Coronary artery (tissue), 2 donors: Measurements from ENCODE around the gene LTBP2.

Experiments
- DNase-seq: peaks from one replicate; pipeline ENCODE4 v3.0.0-alpha.2; 2017; ENCODE audit warnings: low spot score
- H3K27ac ChIP-seq, 2 donors: fragments of 200-600 bp; sonication (generic); one replicate each; pipeline ENCODE4 v1.5.1; 2016 to 2019
- H3K4me3 ChIP-seq: fragments of 200-600 bp; sonication (generic); 2 replicates; pipeline ENCODE4 v1.5.1; 2016; ENCODE audit warnings: mild to moderate bottlenecking, moderate library complexity
- CTCF ChIP-seq: fragments of 200-600 bp; sonication (generic); IDR thresholded peaks from one replicate; pipeline ENCODE4 v1.5.1; 2019; ENCODE audit warnings: antibody characterized with exemption

LTBP2 gene

DNA sequence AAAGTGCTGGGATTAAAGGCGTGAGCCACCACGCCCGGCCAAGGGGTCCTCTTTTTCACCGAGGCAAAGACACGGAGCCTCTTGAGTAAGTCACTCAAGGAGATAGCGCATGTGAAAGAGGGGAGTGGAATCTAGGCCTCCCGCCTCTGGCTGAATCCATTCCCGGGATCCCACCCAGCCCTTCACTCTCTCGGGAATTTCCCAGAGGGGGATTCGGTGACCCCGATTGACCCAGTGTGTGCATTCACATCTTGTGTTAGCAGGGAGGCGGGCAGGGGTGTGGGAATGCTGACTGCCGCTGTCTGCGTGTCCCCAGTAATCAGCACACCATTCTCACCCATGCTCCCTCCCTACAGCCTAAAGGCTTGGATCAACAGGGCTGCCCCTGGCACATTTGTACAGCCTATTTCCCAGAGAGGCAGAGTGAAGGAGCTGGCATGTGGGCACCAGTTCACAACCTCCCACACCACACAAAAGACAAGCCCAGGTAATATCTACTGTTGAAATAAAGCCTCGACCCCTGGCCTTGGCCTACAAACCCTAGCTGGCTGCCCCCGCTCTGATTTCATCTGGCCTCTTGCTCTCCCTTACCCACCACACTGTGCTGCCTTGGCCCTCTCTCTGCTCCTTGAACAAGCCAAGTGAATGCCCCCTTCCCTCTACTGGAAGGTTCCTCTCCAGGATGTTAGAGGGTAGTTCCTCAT lies 1.3 kb upstream of the LTBP2 start:
- TF ChIP-seq CTCF, result no peak
- peak overlapping the region in 1 of 2 donors; percentile 58 for H3K27ac ChIP-seq
- no peak overlapping the region for H3K4me3 ChIP-seq
- DNase-seq, result no peak

DNA sequence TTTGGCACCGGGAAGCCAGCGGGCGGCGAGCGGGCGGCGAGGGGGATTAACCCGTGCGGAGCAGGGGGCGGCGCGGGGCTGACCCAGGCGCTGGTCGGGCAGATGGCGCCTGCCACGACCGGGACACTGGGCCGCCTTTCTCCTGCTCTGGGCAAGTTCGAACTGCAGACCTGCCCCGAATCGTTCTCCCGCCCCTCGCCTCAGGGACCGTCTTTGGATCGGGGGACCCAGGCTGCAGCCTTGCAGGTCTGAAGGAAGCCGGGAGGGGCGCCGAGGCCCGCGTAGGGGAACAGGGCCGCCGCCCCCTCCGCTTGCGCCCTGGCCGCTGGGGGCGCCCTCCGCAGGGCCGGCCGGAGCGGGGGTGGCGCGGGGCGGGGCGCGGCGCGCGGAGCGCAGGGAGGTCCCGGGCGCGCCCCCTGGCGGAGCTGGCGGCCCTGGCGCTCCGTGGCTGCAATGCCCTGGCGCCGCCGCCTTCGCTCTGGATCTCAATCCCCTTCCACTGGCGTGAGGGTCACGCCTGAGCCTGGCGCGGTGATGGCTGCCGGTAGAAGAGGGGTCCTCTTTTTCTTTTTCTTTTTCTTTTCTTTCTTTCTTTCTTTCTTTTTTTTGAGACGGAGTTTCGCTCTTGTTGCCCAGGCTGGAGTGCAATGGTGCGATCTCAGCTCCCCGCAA lies 449 bp upstream of the LTBP2 start:
- DNase-seq, result no peak
- Histone ChIP-seq H3K27ac (peak overlapping the region; percentile 44 to 85), H3K4me3 (peak overlapping the region; percentile 83)
- TF ChIP-seq CTCF, result no peak

DNA sequence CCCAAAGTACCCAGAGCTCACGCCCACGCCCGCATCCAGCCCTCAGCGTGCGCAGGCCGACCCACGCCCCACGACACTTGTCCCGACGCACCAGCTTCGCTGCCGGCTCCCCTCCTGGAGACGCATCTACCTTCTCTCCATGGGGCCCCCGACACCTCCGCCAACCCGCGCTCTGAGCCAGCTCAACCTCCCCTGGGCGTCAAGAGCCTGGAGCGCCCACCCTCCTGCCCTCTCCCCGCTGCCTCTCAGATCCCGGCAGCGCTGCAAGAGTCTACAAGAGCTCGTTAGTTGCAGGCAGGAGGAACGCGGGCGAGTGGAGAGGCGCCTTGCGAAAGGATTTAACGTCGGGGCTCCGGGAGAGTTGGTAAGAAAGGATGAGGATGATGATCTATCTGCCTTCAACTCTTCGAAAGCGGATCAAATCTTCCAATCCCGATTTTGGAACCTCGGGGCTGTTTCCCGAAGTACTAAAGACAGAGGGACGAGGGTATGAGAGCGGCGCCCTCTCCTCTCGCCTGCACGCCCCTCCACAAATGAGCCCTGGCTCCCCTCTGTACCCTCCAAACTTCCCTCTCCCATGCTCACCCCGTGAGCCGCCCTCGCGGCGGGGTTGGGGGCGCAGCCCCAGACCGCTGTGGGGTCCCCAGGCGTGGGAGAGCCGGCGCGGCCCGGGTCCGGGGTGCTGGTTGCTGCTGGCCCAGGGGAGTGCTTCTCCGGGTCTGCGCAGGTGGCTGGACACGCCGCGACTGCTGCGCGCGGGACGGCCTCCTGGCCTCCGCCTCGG lies 979 bp downstream of the LTBP2 start:
- Histone ChIP-seq H3K27ac (peak overlapping the region; percentile 15 to 85), H3K4me3 (peak overlapping the region; percentile 83)
- no peak for DNase-seq
- no peak for TF ChIP-seq CTCF

- peak overlapping the region in 1 of 2 donors; percentile 85 for H3K27ac ChIP-seq
- no peak for DNase-seq
- TF ChIP-seq CTCF, result no peak
- peak overlapping the region; percentile 83 for H3K4me3 ChIP-seq
Observed at GRCh38 chr14:74610199-74610865, 1.7 kb downstream of the LTBP2 start.

DNA sequence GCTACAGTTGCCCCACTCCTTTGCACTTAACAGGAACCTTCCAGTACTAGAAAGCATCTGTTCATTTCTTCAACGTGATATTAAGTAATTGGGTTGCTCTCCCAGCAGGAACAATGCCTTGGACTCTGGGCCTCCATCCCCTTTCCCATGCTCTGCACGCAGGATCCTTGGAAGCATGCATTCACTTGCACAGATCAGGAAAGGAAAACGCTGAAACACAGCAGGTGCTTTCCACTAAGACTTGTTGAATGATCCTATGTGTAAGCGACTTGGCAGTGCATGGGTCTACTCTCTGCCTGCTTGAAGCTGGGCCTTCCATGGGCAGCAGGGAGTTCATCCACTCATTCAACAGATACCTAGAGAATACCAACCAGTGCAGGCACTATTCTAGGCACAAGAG lies 2.3 kb downstream of the LTBP2 start:
- Histone ChIP-seq H3K4me3 (peak overlapping the region; percentile 83), H3K27ac (peak overlapping the region in 1 of 2 donors; percentile 29)
- TF ChIP-seq CTCF, result no peak
- DNase-seq, result no peak

- peak overlapping the region; percentile 83 for H3K4me3 ChIP-seq
- TF ChIP-seq CTCF, result peak; percentile 97
- no peak for DNase-seq
Observed at GRCh38 chr14:74608959-74609611, 3.0 kb downstream of the LTBP2 start.

More at GRCh38 chr14:74608959-74609611, 3.0 kb downstream of the LTBP2 start:
- H3K27ac ChIP-seq, result peak overlapping the region in 1 of 2 donors; percentile 29
